ENCODE data around the gene ETDB.
"Not testable (repeated sequence)": the region's sequence is repeated elsewhere in the genome, so short reads cannot be mapped to it uniquely, and the experiment has no call there.

ETDB gene

DNA sequence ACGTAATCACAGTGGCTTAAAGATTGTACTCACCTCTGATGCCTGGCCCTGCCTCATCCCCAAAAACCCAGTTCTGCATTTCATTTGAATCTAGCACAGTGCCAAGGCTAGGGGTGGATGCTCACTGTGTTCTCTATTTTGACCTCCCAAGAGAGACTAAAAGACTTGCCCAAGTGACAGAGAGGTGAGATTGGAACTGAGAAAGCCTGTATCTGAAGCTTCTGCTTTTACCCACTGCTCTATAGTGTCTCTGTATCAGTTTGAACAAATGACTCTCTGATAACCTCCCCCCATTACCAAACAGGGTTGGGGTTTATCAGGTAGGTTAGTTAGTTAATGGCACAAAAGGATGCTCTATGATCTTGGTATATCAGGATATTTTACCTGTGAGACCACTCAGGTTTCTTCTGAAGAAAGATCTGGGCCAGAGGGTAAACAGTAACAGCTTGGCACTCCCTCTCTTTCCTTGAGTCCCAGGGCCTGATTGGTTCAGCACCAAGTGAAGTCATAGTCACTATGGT is at the start of gene ETDB:
Gene ETDB, minus strand, starts transcription at position 471 of the 521 bp plus-strand sequence. CDS start 1,265 bp downstream, outside the sequence.
- not testable (repeated sequence) for H3K4me3 ChIP-seq (ENCODE audit: control insufficient read depth, low read depth, low read length); DNase-seq (ENCODE audit: low read depth)

- DNase-seq (ENCODE audit: low read depth); H3K4me3 ChIP-seq (ENCODE audit: control insufficient read depth, low read depth, low read length): not testable (repeated sequence)
Observed at GRCh38 chrX:135169534-135169933, 49.2 kb upstream of the ETDB start.

- H3K4me3 ChIP-seq (ENCODE audit: control insufficient read depth, low read depth, low read length): no peak overlapping the region
- TF ChIP-seq, protein P1, sequence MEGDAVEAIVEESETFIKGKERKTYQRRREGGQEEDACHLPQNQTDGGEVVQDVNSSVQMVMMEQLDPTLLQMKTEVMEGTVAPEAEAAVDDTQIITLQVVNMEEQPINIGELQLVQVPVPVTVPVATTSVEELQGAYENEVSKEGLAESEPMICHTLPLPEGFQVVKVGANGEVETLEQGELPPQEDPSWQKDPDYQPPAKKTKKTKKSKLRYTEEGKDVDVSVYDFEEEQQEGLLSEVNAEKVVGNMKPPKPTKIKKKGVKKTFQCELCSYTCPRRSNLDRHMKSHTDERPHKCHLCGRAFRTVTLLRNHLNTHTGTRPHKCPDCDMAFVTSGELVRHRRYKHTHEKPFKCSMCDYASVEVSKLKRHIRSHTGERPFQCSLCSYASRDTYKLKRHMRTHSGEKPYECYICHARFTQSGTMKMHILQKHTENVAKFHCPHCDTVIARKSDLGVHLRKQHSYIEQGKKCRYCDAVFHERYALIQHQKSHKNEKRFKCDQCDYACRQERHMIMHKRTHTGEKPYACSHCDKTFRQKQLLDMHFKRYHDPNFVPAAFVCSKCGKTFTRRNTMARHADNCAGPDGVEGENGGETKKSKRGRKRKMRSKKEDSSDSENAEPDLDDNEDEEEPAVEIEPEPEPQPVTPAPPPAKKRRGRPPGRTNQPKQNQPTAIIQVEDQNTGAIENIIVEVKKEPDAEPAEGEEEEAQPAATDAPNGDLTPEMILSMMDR (IDR thresholded peaks at IDR 0.05; ENCODE audit: control insufficient read depth, insufficient read depth, low read depth, low read length, missing control alignments): no peak
- no peak for DNase-seq (ENCODE audit: low read depth)
Observed at GRCh38 chrX:135168486-135168885, 48.2 kb upstream of the ETDB start.

- not testable (repeated sequence) for DNase-seq (ENCODE audit: low read depth); H3K4me3 ChIP-seq (ENCODE audit: control insufficient read depth, low read depth, low read length)
Observed at GRCh38 chrX:135154688-135155087, 34.4 kb upstream of the ETDB start.

- H3K4me3 ChIP-seq (ENCODE audit: control insufficient read depth, low read depth, low read length); DNase-seq (ENCODE audit: low read depth): not testable (repeated sequence)
Observed at GRCh38 chrX:135126145-135126544, 5.8 kb upstream of the ETDB start.

DNA sequence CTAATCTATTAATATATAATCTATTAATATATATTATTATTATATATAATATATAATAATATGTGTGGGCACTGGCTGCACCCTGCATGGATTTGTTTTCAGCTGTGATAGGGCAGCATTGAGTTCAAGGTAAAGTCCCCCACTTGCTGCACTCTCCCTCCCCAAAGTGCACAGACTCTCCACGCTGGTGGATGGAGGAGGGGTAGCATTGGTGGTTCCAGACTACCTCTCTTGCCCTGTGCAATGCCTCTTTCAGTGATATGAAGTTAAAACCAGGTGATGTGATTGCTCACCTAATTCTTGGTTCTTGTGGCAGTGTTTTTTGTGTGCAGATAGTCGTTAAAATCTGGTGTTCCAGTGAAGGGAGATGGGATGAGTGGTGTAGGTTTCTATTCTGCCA is 4.3 kb downstream of the ETDB start:
- not testable (repeated sequence) for H3K4me3 ChIP-seq (ENCODE audit: control insufficient read depth, low read depth, low read length); DNase-seq (ENCODE audit: low read depth)

DNA sequence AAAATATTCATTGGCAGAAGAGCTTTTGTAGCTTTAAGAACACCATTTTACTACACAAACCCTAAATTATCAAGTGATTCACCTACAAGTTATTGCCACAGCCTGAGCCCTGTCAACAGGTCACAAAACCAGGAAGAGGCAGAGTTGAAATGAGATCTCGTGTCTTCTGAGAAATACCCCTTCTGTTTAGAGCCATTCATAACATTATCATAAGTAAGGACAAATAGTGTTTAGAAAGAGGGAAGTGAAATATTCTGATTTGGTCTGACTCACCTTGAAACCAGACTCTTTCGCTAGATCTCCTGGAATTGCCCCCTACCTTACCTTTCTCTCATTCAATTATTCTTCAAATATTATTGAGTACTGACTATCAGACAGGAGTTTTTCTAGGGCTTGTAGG is 5.9 kb downstream of the ETDB start:
- DNase-seq (ENCODE audit: low read depth): no peak
- no peak overlapping the region for H3K4me3 ChIP-seq (ENCODE audit: control insufficient read depth, low read depth, low read length)
- TF ChIP-seq, protein P1 (IDR thresholded peaks at IDR 0.05; ENCODE audit: control insufficient read depth, insufficient read depth, low read depth, low read length, missing control alignments): no peak

GRCh38 chrX:135112743-135113142 is 7.6 kb downstream of the ETDB start:
- DNase-seq (ENCODE audit: low read depth): no peak
- TF ChIP-seq, protein P1 (IDR thresholded peaks at IDR 0.05; ENCODE audit: control insufficient read depth, insufficient read depth, low read depth, low read length, missing control alignments): no peak
- H3K4me3 ChIP-seq (ENCODE audit: control insufficient read depth, low read depth, low read length): no peak overlapping the region

DNA sequence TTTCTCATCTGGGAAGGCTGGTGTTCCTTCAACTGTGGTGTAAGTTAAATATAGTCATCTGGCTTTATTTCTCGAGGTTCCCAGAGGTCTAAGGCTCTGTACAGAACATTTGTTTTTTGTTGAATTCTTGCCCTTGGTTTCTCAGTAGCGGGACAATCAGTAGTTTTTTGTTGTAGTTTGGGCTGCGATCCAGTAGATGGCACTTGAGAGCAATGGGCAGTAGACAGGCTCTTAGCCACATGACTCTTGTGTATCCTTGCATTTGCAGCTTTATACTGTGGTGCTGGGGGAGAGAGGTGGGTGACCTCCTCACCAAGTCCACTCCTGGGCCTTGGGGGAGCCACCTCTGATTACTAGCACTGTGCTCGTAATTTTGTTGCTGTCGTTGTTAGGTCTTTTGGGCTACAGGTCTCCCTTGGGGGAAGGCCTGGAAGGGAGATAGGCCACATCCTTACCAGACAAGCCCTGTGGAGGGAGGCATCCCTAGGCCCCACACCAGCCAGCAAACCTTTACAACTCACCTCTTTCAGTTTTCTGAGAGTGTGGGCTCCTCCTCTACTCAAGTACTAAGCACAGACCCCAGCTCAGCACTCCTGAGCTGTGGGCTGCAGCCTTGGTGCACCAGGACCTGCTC is 8.1 kb downstream of the ETDB start:
- TF ChIP-seq, protein P1 (IDR thresholded peaks at IDR 0.05; ENCODE audit: control insufficient read depth, insufficient read depth, low read depth, low read length, missing control alignments): peak; percentile 78
- no peak overlapping the region for H3K4me3 ChIP-seq (ENCODE audit: control insufficient read depth, low read depth, low read length)
- peak; percentile 2 for DNase-seq (ENCODE audit: low read depth)

Data from AG09309 (cell line).